Suprapubic skin (tissue), 3 donors: ENCODE results near the gene TCERG1L.

Experiments
- POLR2A ChIP-seq, 2 donors: fragments of 450-650 bp; IDR thresholded peaks; one replicate each; pipeline ENCODE4 v1.6.1; 2017; ENCODE audit warnings: antibody characterized with exemption in 2 of 2, mild to moderate bottlenecking in 2 of 2, moderate library complexity in 2 of 2
- TF ChIP-seq, protein P1 (sequence below), 2 donors: fragments of 200-600 bp in 1 of 2; fragments of 450-650 bp in 1 of 2; sonication (generic) in 1 of 2; IDR thresholded peaks; one replicate each; pipeline ENCODE4 v1.5.1; 2016 to 2019; ENCODE audit warnings: antibody characterized with exemption in 2 of 2, mild to moderate bottlenecking in 1 of 2, moderate library complexity in 1 of 2

DNA sequence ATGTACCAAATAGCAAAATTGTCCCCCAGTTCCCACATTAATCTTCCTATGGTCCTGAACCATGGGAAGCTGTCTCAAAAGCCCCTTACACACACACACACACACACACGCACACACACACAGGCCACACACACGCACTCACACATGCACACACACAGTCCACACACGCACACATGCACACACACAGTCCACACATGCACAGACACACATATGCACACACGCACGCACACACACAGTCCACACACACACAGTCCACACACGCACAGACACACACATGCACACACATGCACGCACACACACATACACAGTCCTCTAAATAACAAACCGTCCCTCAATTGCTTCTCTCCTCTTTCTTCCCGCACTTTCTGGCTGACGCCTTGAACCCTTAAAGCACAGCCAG, 265.3 kb downstream of the TCERG1L start:
- TF ChIP-seq, protein P1, sequence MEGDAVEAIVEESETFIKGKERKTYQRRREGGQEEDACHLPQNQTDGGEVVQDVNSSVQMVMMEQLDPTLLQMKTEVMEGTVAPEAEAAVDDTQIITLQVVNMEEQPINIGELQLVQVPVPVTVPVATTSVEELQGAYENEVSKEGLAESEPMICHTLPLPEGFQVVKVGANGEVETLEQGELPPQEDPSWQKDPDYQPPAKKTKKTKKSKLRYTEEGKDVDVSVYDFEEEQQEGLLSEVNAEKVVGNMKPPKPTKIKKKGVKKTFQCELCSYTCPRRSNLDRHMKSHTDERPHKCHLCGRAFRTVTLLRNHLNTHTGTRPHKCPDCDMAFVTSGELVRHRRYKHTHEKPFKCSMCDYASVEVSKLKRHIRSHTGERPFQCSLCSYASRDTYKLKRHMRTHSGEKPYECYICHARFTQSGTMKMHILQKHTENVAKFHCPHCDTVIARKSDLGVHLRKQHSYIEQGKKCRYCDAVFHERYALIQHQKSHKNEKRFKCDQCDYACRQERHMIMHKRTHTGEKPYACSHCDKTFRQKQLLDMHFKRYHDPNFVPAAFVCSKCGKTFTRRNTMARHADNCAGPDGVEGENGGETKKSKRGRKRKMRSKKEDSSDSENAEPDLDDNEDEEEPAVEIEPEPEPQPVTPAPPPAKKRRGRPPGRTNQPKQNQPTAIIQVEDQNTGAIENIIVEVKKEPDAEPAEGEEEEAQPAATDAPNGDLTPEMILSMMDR (IDR thresholded peaks at IDR 0.05), result no peak
- no peak for TF ChIP-seq POLR2A (IDR thresholded peaks at IDR 0.05)
